ENCODE data around the gene EPHA3.

Gene EPHA3

GRCh38 chr3:89157575-89157974, 50.2 kb downstream of the EPHA3 start:
- no peak overlapping the region for H3K9ac ChIP-seq (ENCODE audit: low read length)
- H3K4me1 ChIP-seq (ENCODE audit: control insufficient read depth, insufficient read depth, low read length): no peaks in the 10 kb centered on the region
- no peaks in the 10 kb centered on the region for H3K27me3 ChIP-seq (ENCODE audit: control insufficient read depth, insufficient read depth, low read length)
- H3K36me3 ChIP-seq (ENCODE audit: control insufficient read depth, insufficient read depth, low read length): no peaks in the 10 kb centered on the region
- no peak overlapping the region for H3K4me3 ChIP-seq (ENCODE audit: low read length)
- no peaks in the 10 kb centered on the region for H3K9me3 ChIP-seq (ENCODE audit: control insufficient read depth, low read length)

GRCh38 chr3:89159605-89160004, 52.2 kb downstream of the EPHA3 start:
- no peaks in the 10 kb centered on the region for H3K27me3 ChIP-seq (ENCODE audit: control insufficient read depth, insufficient read depth, low read length)
- no peaks in the 10 kb centered on the region for H3K9me3 ChIP-seq (ENCODE audit: control insufficient read depth, low read length)
- no peaks in the 10 kb centered on the region for H3K36me3 ChIP-seq (ENCODE audit: control insufficient read depth, insufficient read depth, low read length)
- no peaks in the 10 kb centered on the region for H3K4me1 ChIP-seq (ENCODE audit: control insufficient read depth, insufficient read depth, low read length)
- no peak overlapping the region for H3K4me3 ChIP-seq (ENCODE audit: low read length)
- no peak overlapping the region for H3K9ac ChIP-seq (ENCODE audit: low read length)

GRCh38 chr3:89164774-89165173, 57.4 kb downstream of the EPHA3 start:
- no peaks in the 10 kb centered on the region for H3K4me1 ChIP-seq (ENCODE audit: control insufficient read depth, insufficient read depth, low read length)
- no peaks in the 10 kb centered on the region for H3K9me3 ChIP-seq (ENCODE audit: control insufficient read depth, low read length)
- no peak overlapping the region for H3K4me3 ChIP-seq (ENCODE audit: low read length)
- no peak overlapping the region for H3K9ac ChIP-seq (ENCODE audit: low read length)
- H3K36me3 ChIP-seq (ENCODE audit: control insufficient read depth, insufficient read depth, low read length): no peaks in the 10 kb centered on the region
- no peaks in the 10 kb centered on the region for H3K27me3 ChIP-seq (ENCODE audit: control insufficient read depth, insufficient read depth, low read length)

GRCh38 chr3:89165636-89166263, 58.3 kb downstream of the EPHA3 start:
- Histone ChIP-seq H3K36me3 (ENCODE audit: control insufficient read depth, insufficient read depth, low read length) (no peaks in the 10 kb centered on the region), H3K27me3 (ENCODE audit: control insufficient read depth, insufficient read depth, low read length) (no peaks in the 10 kb centered on the region), H3K4me1 (ENCODE audit: control insufficient read depth, insufficient read depth, low read length) (no peaks in the 10 kb centered on the region), H3K9ac (ENCODE audit: low read length) (no peak overlapping the region), H3K9me3 (ENCODE audit: control insufficient read depth, low read length) (no peaks in the 10 kb centered on the region), H3K4me3 (ENCODE audit: low read length) (no peak overlapping the region)

- H3K4me3 ChIP-seq (ENCODE audit: low read length): no peak overlapping the region
- H3K9me3 ChIP-seq (ENCODE audit: control insufficient read depth, low read length): no peaks in the 10 kb centered on the region
- no peaks in the 10 kb centered on the region for H3K4me1 ChIP-seq (ENCODE audit: control insufficient read depth, insufficient read depth, low read length)
- no peaks in the 10 kb centered on the region for H3K27me3 ChIP-seq (ENCODE audit: control insufficient read depth, insufficient read depth, low read length)
- H3K9ac ChIP-seq (ENCODE audit: low read length): no peak overlapping the region
- H3K36me3 ChIP-seq (ENCODE audit: control insufficient read depth, insufficient read depth, low read length): no peaks in the 10 kb centered on the region
These were observed 64.5 kb downstream of the EPHA3 start for GRCh38 chr3:89171687-89172545.

- no peak overlapping the region for H3K9ac ChIP-seq (ENCODE audit: low read length)
- H3K4me1 ChIP-seq (ENCODE audit: control insufficient read depth, insufficient read depth, low read length): no peaks in the 10 kb centered on the region
- H3K27me3 ChIP-seq (ENCODE audit: control insufficient read depth, insufficient read depth, low read length): no peaks in the 10 kb centered on the region
- H3K36me3 ChIP-seq (ENCODE audit: control insufficient read depth, insufficient read depth, low read length): no peaks in the 10 kb centered on the region
- H3K4me3 ChIP-seq (ENCODE audit: low read length): no peak overlapping the region
- H3K9me3 ChIP-seq (ENCODE audit: control insufficient read depth, low read length): no peaks in the 10 kb centered on the region
These were observed 66.1 kb downstream of the EPHA3 start for GRCh38 chr3:89173546-89173945.

GRCh38 chr3:89179355-89180001, 72.1 kb downstream of the EPHA3 start:
- no peak overlapping the region for H3K4me3 ChIP-seq (ENCODE audit: low read length)
- H3K9me3 ChIP-seq (ENCODE audit: control insufficient read depth, low read length): no peaks in the 10 kb centered on the region

GRCh38 chr3:89180334-89180733, 72.9 kb downstream of the EPHA3 start:
- H3K9ac ChIP-seq (ENCODE audit: low read length): no peak overlapping the region
- no peaks in the 10 kb centered on the region for H3K27me3 ChIP-seq (ENCODE audit: control insufficient read depth, insufficient read depth, low read length)
- H3K4me3 ChIP-seq (ENCODE audit: low read length): no peak overlapping the region

More at GRCh38 chr3:89179355-89180001, 72.1 kb downstream of the EPHA3 start:
- H3K9ac ChIP-seq (ENCODE audit: low read length): no peak overlapping the region
- no peaks in the 10 kb centered on the region for H3K27me3 ChIP-seq (ENCODE audit: control insufficient read depth, insufficient read depth, low read length)
- H3K4me1 ChIP-seq (ENCODE audit: control insufficient read depth, insufficient read depth, low read length): peaks cover under 1% of the 10 kb centered on the region
- no peaks in the 10 kb centered on the region for H3K36me3 ChIP-seq (ENCODE audit: control insufficient read depth, insufficient read depth, low read length)

GRCh38 chr3:89182056-89182455, 74.6 kb downstream of the EPHA3 start:
- Histone ChIP-seq H3K9me3 (ENCODE audit: control insufficient read depth, low read length) (no peaks in the 10 kb centered on the region), H3K4me3 (ENCODE audit: low read length) (no peak overlapping the region), H3K4me1 (ENCODE audit: control insufficient read depth, insufficient read depth, low read length) (peaks cover 5% of the 10 kb centered on the region), H3K27me3 (ENCODE audit: control insufficient read depth, insufficient read depth, low read length) (no peaks in the 10 kb centered on the region), H3K9ac (ENCODE audit: low read length) (no peak overlapping the region), H3K36me3 (ENCODE audit: control insufficient read depth, insufficient read depth, low read length) (no peaks in the 10 kb centered on the region)

More at GRCh38 chr3:89180334-89180733, 72.9 kb downstream of the EPHA3 start:
- H3K9me3 ChIP-seq (ENCODE audit: control insufficient read depth, low read length): no peaks in the 10 kb centered on the region
- no peaks in the 10 kb centered on the region for H3K36me3 ChIP-seq (ENCODE audit: control insufficient read depth, insufficient read depth, low read length)
- H3K4me1 ChIP-seq (ENCODE audit: control insufficient read depth, insufficient read depth, low read length): peaks cover 5% of the 10 kb centered on the region

- Histone ChIP-seq H3K4me3 (ENCODE audit: low read length) (no peak overlapping the region), H3K36me3 (ENCODE audit: control insufficient read depth, insufficient read depth, low read length) (no peaks in the 10 kb centered on the region), H3K27me3 (ENCODE audit: control insufficient read depth, insufficient read depth, low read length) (no peaks in the 10 kb centered on the region), H3K9me3 (ENCODE audit: control insufficient read depth, low read length) (no peaks in the 10 kb centered on the region), H3K4me1 (ENCODE audit: control insufficient read depth, insufficient read depth, low read length) (peaks cover 5% of the 10 kb centered on the region), H3K9ac (ENCODE audit: low read length) (no peak overlapping the region)
These were observed 77.0 kb downstream of the EPHA3 start for GRCh38 chr3:89184151-89184995.

- Histone ChIP-seq H3K9ac (ENCODE audit: low read length) (no peak overlapping the region), H3K36me3 (ENCODE audit: control insufficient read depth, insufficient read depth, low read length) (no peaks in the 10 kb centered on the region), H3K4me3 (ENCODE audit: low read length) (no peak overlapping the region)
These were observed 79.0 kb downstream of the EPHA3 start for GRCh38 chr3:89186456-89186855.

More at GRCh38 chr3:89186456-89186855, 79.0 kb downstream of the EPHA3 start:
- no peaks in the 10 kb centered on the region for H3K9me3 ChIP-seq (ENCODE audit: control insufficient read depth, low read length)
- no peaks in the 10 kb centered on the region for H3K27me3 ChIP-seq (ENCODE audit: control insufficient read depth, insufficient read depth, low read length)
- peaks cover 5% of the 10 kb centered on the region for H3K4me1 ChIP-seq (ENCODE audit: control insufficient read depth, insufficient read depth, low read length)

Data from mucosa of stomach (tissue), 1 donor.